Uterus (tissue), 4 donors: ENCODE results near the gene TDRD9. TPM values are rescaled to one million over a fixed set of nuclear protein-coding genes. Genes with fewer than 3 reads are reported as not detected.

Experiments
- DNase-seq, 2 donors: peaks; one replicate each; pipeline ENCODE4 v3.0.0-alpha.2; 2019 to 2020
- H3K27ac ChIP-seq, 2 donors: fragments of 200-600 bp; sonication (generic); 1 replicate in 1 of 2; 2 replicates in 1 of 2; pipeline ENCODE4 v1.5.1; 2016 to 2018
- H3K27me3 ChIP-seq, 2 donors: fragments of 200-600 bp; sonication (generic); one replicate each; pipeline ENCODE4 v1.5.1; 2018 to 2019; ENCODE audit warnings: control low read depth in 1 of 2
- H3K36me3 ChIP-seq, 2 donors: fragments of 200-600 bp; sonication (generic); one replicate each; pipeline ENCODE4 v1.5.1; 2019; ENCODE audit warnings: control low read depth in 1 of 2
- H3K4me1 ChIP-seq, 2 donors: fragments of 200-600 bp; sonication (generic); one replicate each; pipeline ENCODE4 v1.5.1; 2018 to 2019; ENCODE audit warnings: control low read depth in 1 of 2
- H3K4me3 ChIP-seq, 2 donors: fragments of 200-600 bp; sonication (generic); 1 replicate in 1 of 2; 2 replicates in 1 of 2; pipeline ENCODE4 v1.5.1; 2018 to 2019; ENCODE audit warnings: mild to moderate bottlenecking in 1 of 2
- H3K9me3 ChIP-seq, 2 donors: fragments of 200-600 bp; sonication (generic); one replicate each; pipeline ENCODE4 v1.5.1; 2019; ENCODE audit warnings: control low read depth in 1 of 2
- POLR2A ChIP-seq, 2 donors: fragments of 450-650 bp; IDR thresholded peaks; one replicate each; pipeline ENCODE4 v1.6.1; 2016; ENCODE audit warnings: antibody characterized with exemption in 2 of 2, mild to moderate bottlenecking in 1 of 2, moderate library complexity in 1 of 2
- intact Hi-C: fragments of 100-400 bp; cut with DNase I; formaldehyde crosslinking; loops from one replicate; pipeline ENCODE4 v1.15.1; 2023; ENCODE audit warnings: low total_unique reads
- small RNA-seq: library from RNA; depleted of rRNA; stranded (forward); fragments of <200 nt; gene quantifications from one replicate; pipeline ENCODE3, GENCODE V24; 2016
- total RNA-seq, 4 donors: library from RNA; depleted of rRNA in 3 of 4; stranded (reverse); fragments of >200 nt in 3 of 4; gene quantifications; one replicate each; pipeline versions ENCODE4 v1.1.0 to v1.2.4, GENCODE V29; 2014 to 2023
- TF ChIP-seq, protein P1 (sequence below), 4 experiments: fragments of 200-600 bp in 2 of 4; fragments of 450-650 bp in 2 of 4; sonication (generic) in 2 of 4; IDR thresholded peaks; one replicate each; pipeline ENCODE4 v1.5.1; 2016 to 2019; ENCODE audit warnings: antibody characterized with exemption in 4 of 4, mild to moderate bottlenecking in 2 of 4, moderate library complexity in 1 of 4
- donor health status: DM: yes; HTN: yes; CAD: no.

TDRD9 gene
- total RNA-seq, 4 donors from 2014 or later: 0.85 to 1.8 TPM; not detected in 2

DNA sequence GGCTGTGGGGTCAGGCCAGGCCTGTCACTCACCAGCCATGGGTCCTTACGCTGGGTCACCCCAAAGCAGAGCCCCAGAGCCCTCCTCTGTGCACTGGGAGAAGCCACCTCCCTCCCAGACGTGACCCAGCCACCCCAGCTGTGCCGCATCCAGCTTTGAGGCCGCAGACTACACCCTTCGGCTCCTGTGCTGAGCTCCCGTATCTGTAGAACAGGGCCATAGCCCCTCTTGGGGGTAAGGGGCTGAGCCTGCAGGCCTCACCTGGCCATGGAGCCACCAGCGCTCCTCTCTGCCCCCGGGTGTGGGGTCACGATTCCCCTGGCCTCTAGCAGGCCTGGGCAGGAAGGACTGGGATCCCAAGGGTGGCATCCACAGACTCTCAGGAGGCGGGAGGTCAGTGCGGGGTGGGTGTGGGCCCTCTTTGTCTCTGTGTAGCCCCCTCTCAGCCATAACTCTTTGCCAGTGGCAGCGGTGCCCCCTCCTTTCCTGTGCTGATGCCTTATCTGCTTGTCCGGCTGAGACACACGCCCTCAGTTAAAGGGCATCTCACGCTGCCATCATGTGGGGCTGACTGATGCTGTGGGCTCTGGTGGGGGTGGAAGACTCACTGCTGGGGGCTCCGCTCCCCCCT, 173.5 kb downstream of the TDRD9 start:
- TF ChIP-seq, protein P1, sequence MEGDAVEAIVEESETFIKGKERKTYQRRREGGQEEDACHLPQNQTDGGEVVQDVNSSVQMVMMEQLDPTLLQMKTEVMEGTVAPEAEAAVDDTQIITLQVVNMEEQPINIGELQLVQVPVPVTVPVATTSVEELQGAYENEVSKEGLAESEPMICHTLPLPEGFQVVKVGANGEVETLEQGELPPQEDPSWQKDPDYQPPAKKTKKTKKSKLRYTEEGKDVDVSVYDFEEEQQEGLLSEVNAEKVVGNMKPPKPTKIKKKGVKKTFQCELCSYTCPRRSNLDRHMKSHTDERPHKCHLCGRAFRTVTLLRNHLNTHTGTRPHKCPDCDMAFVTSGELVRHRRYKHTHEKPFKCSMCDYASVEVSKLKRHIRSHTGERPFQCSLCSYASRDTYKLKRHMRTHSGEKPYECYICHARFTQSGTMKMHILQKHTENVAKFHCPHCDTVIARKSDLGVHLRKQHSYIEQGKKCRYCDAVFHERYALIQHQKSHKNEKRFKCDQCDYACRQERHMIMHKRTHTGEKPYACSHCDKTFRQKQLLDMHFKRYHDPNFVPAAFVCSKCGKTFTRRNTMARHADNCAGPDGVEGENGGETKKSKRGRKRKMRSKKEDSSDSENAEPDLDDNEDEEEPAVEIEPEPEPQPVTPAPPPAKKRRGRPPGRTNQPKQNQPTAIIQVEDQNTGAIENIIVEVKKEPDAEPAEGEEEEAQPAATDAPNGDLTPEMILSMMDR (IDR thresholded peaks at IDR 0.05): no peak
- TF ChIP-seq POLR2A (IDR thresholded peaks at IDR 0.05): no peak
- no peak for DNase-seq
- intact Hi-C loops: no loop called here

More for the DNA sequence above, 173.5 kb downstream of the TDRD9 start:
- Histone ChIP-seq H3K9me3 (no peaks in the 10 kb centered on the region), H3K4me1 (no peaks in the 10 kb centered on the region), H3K4me3 (no peak overlapping the region), H3K27me3 (no peaks in the 10 kb centered on the region), H3K27ac (no peak overlapping the region), H3K36me3 (no peaks in the 10 kb centered on the region)

Small RNAs within 50 kb of the gene (small RNA-seq; reads per million reads assigned to genes)
- gene RN7SL634P: not detected

Other genes starting within 250 kb of the TDRD9 start
- 10 to 100 TPM in 1 of 4 donors, 1 to 10 TPM in 2, under 1 TPM in 1; 0.59 to 14.4 (median 5.2) TPM for gene XRCC3, start 213.0 kb upstream of the TDRD9 start, total RNA-seq
- 100 to 1,000 TPM in 2 of 4 donors, 10 to 100 TPM in 2; 73.2 to 276 (median 103) TPM for gene ZFYVE21, start 212.6 kb upstream of the TDRD9 start, total RNA-seq
- 10 to 100 TPM in 3 of 4 donors, 1 to 10 TPM in 1; 5.6 to 71.6 (median 18.2) TPM for gene PPP1R13B, start 80.9 kb upstream of the TDRD9 start, total RNA-seq
- gene RD3L, start 14.1 kb downstream of the TDRD9 start, total RNA-seq: not detected
- gene ASPG, start 157.2 kb downstream of the TDRD9 start, total RNA-seq: 10 to 100 TPM in 1 of 4 donors, under 1 TPM in 2, not detected in 1; 0.41 to 16.2 (median 0.51) TPM
- gene KIF26A, start 210.1 kb downstream of the TDRD9 start, total RNA-seq: 10 to 100 TPM in 1 of 4 donors, 1 to 10 TPM in 3; 4.1 to 10.5 (median 7.5) TPM